ENCODE results near the gene SEPTIN14. TPM values are rescaled to one million over a fixed set of nuclear protein-coding genes. Genes with fewer than 3 reads are reported as not detected.

Gene SEPTIN14
- total and polyA plus RNA-seq, 2 experiments from 2014 or later, result not detected

- no peak for ATAC-seq
- Mint-ChIP-seq H3K27me3 (ENCODE audit: insufficient read depth, low read depth, poor library complexity) (no peaks in the 10 kb centered on the region), H3K27ac (no peak overlapping the region), H3K4me1 (no peaks in the 10 kb centered on the region), H3K4me3 (no peak overlapping the region), H3K9me3 (peaks cover 11% of the 10 kb centered on the region), H3K36me3 (ENCODE audit: low read depth) (peaks cover 13% of the 10 kb centered on the region)
- no peak overlapping the region for H2AFZ ChIP-seq
- no peak overlapping the region for H3K27ac ChIP-seq (ENCODE audit: low read depth)
- no peaks in the 10 kb centered on the region for H3K27me3 ChIP-seq (ENCODE audit: insufficient read depth)
- H4K20me1 ChIP-seq (replicated peaks; ENCODE audit: insufficient read depth), result no peaks in the 10 kb centered on the region
- H3F3A ChIP-seq (replicated peaks; ENCODE audit: low read depth), result no peaks in the 10 kb centered on the region
- no peak overlapping the region for H3K4me2 ChIP-seq
- H3K9me2 ChIP-seq (ENCODE audit: insufficient read depth), result no peaks in the 10 kb centered on the region
- no peaks in the 10 kb centered on the region for H3K36me3 ChIP-seq (ENCODE audit: insufficient read depth)
- 0 out of 2 replicates have a peak, but pooled peaks cover 3% of the 10 kb centered on the region for H3K79me2 ChIP-seq (replicated peaks; ENCODE audit: insufficient read depth)
- no peak for DNase-seq (ENCODE audit: low spot score)
- no peak overlapping the region for H3K4me3 ChIP-seq
- TF ChIP-seq POLR2AphosphoS5 (IDR thresholded peaks at IDR 0.05; ENCODE audit: low read depth) (no peak), EZH2 (IDR thresholded peaks at IDR 0.05; ENCODE audit: low read depth, unreplicated experiment) (no peak), ETS1 (IDR thresholded peaks at IDR 0.05) (no peak), CTCF (conservative IDR thresholded peaks at IDR 0.05; ENCODE audit: low read depth in 2 of 2) (no peak), ZNF114 (CRISPR knock-in tag; IDR thresholded peaks at IDR 0.05) (no peak), CREB1 (CRISPR knock-in tag; IDR thresholded peaks at IDR 0.05; ENCODE audit: low read depth) (no peak), REST (IDR thresholded peaks at IDR 0.05; ENCODE audit: unreplicated experiment) (no peak), JUNB (IDR thresholded peaks at IDR 0.05; ENCODE audit: unreplicated experiment) (no peak), ZNF462 (CRISPR knock-in tag; IDR thresholded peaks at IDR 0.05) (no peak), EZH2phosphoT487 (IDR thresholded peaks at IDR 0.05; ENCODE audit: unreplicated experiment) (no peak), STAT1 (IDR thresholded peaks at IDR 0.05; ENCODE audit: unreplicated experiment) (no peak), NANOG (IDR thresholded peaks at IDR 0.05; ENCODE audit: borderline replicate concordance) (no peak), ZNF331 (CRISPR knock-in tag; IDR thresholded peaks at IDR 0.05; ENCODE audit: low read depth) (no peak)
- no peaks in the 10 kb centered on the region for H3K4me1 ChIP-seq (ENCODE audit: insufficient read depth)
These were observed 31.4 kb upstream of the SEPTIN14 start for GRCh38 chr7:55893940-55894339.
